Motor neuron (in vitro differentiated cells): Measurements from ENCODE around the gene CYTL1. TPM values are rescaled to one million over a fixed set of nuclear protein-coding genes. Genes with fewer than 3 reads are reported as not detected.

Source experiments
- ATAC-seq, 8 experiments: fragments of 200-7000 bp; cut with Tn5 transposase; replicated peaks in 6 of 8; 2 replicates each; pipeline ENCODE4 v1.8.0; 2021; ENCODE audit warnings: mild to moderate bottlenecking in 8 of 8, moderate library complexity in 8 of 8
- H3K27ac ChIP-seq, 2 donors: fragments of 250-450 bp; sonication (Bioruptor Pico); 2 replicates each; pipeline ENCODE4 v1.9.0; 2021; ENCODE audit warnings: antibody characterized with exemption in 2 of 2, mild to moderate bottlenecking in 2 of 2, moderate library complexity in 1 of 2
- H3K4me1 ChIP-seq, 2 donors: fragments of 250-450 bp; sonication (Bioruptor Pico); replicated peaks in 1 of 2; 2 replicates each; pipeline ENCODE4 v1.6.1; 2021; ENCODE audit warnings: antibody characterized with exemption in 2 of 2, mild to moderate bottlenecking in 2 of 2, moderate library complexity in 1 of 2
- H3K4me3 ChIP-seq, 5 donors: fragments of 250-450 bp; sonication (Bioruptor Pico); 2 replicates each; pipeline ENCODE4 v1.9.0; 2021; ENCODE audit warnings: antibody characterized with exemption in 5 of 5, mild to moderate bottlenecking in 5 of 5, moderate library complexity in 4 of 5
- WGBS, 10 experiments: fragments of 450-650 bp; shearing (Covaris generic); methylation state at CpG; one replicate each; pipeline ENCODE4 v1.0.0; 2022; 5-methylcytosine and 5-hydroxymethylcytosine counted together
- in situ Hi-C, 9 experiments: fragments of 400-800 bp; cut with MboI; loops; one replicate each; pipeline ENCODE4 v1.15.0; 2021; ENCODE audit warnings: low sequenced_read_pairs in 9 of 9, low pct_unique_long_range_greater_than_20kb in 2 of 9; ENCODE audit not compliant: unreplicated experiment in 9 of 9
- total RNA-seq, 8 experiments: library from RNA; unstranded; fragments of 300-600 nt; gene quantifications; 2 replicates each; pipeline versions ENCODE4 v1.2.3 to v1.2.4, GENCODE V29; 2022

The CYTL1 gene
- total RNA-seq, 8 experiments from 2014 or later = 0.22 to 45.2 (median 5.6) TPM; not detected in 2

DNA sequence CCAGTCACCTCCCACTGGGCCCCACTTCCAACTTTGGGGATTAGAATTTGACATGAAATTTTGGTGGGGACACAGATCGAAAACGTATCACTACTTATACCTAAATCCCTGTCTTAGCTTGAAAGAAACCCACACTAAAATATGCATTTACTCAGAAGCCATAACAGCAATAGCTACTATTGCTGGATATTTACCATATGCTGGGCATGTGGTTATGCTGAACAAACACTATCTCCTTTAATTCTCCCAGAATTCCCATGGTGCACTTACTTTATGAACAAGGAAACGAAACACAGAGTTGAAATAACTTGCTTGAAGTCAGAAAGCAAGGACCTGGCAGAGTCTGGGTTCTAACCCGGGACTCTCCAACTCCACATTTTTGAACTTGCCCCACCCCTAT is 39.3 kb downstream of the CYTL1 start:
- H3K4me1 ChIP-seq = no peaks in the 10 kb centered on the region
- H3K4me3 ChIP-seq = no peak overlapping the region
- no peak for ATAC-seq
- in situ Hi-C loops = no loop called here
- WGBS, 10 experiments = 47 to 100% (median 78%) methylated on average over 1 to 4 of the region's 4 CpGs
- H3K27ac ChIP-seq = no peak overlapping the region

DNA sequence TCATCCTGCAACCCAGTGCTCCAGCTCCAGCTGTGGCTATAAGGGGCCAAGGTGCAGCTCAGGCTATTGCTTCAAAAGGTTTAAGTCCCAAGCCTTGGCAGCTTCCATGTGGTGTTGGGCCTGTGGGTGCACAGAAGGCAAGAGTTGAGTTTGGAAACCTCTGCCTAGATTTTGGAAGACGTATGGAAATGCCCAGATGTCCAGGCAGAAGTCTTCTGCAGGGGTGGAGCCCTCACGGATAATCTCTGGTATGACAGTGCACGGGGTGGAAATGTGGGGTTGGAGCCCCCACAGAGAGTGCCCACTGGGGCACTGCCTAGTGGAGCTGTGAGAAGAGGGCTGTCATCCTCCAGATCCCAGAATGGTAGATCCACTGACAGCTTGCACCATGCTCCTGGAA is 44.5 kb downstream of the CYTL1 start:
- WGBS, 10 experiments = 20 to 100% (median 100%) methylated on average over 1 to 2 of the region's 3 CpGs; no CpG with 5 or more reads in 7 of the 10 experiments
- in situ Hi-C loops = no loop called here
- H3K4me1 ChIP-seq = no peaks in the 10 kb centered on the region
- no peak overlapping the region for H3K27ac ChIP-seq
- no peak for ATAC-seq
- no peak overlapping the region for H3K4me3 ChIP-seq

DNA sequence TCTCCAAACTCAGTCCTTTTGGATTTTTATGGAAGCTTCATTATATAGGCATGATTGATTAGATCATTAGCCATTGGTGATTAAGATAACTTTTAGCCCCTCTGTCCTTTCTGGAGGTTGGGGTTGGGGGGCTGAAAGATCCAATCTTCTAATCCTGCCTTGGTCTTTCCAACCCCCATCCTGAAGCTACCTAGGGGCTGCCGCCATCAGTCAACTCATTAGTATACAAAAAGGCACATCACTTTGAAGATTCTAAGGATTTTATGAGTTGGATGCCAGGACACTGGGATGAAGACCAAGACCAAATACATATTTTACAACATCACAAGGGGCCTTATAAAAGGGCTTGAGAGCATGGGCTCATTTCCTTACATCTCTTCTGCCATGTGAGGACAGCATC is 47.5 kb downstream of the CYTL1 start:
- in situ Hi-C loops = no loop called here
- ATAC-seq = no peak
- WGBS, 10 experiments = 88 to 100% (median 100%) methylated on average over 1 of the region's 1 CpG; no CpG with 5 or more reads in 5 of the 10 experiments
- Histone ChIP-seq H3K4me3 (no peak overlapping the region), H3K27ac (no peak overlapping the region), H3K4me1 (no peaks in the 10 kb centered on the region)

DNA sequence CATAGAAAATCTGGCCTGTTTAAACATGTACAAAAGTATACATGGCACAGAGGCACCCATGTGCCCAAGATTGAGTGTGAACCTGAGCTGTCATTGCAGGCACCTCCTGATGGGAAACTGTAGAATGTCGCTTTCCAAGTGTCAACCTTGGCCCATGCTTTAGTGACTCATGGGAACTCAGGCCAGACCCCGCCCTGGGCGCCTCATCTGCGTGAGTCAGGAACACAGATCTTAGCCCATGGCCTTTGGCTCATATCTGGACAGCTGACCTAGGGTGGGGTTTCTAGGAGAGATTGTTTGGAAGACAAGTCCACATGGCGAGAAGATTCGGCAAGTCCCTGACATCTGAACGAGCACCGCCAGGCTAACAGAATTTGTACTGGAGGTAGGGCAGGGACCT is 50.0 kb downstream of the CYTL1 start:
- H3K27ac ChIP-seq = no peak overlapping the region
- in situ Hi-C loops = no loop called here
- no peak overlapping the region for H3K4me3 ChIP-seq
- 0 to 100% (median 77%) methylated on average over 3 to 7 of the region's 8 CpGs; no CpG with 5 or more reads in 3 of the 10 experiments for WGBS, 10 experiments
- peak in 3 of 8 experiments; percentile 72 to 95 (median 95) for ATAC-seq
- H3K4me1 ChIP-seq = no peaks in the 10 kb centered on the region

DNA sequence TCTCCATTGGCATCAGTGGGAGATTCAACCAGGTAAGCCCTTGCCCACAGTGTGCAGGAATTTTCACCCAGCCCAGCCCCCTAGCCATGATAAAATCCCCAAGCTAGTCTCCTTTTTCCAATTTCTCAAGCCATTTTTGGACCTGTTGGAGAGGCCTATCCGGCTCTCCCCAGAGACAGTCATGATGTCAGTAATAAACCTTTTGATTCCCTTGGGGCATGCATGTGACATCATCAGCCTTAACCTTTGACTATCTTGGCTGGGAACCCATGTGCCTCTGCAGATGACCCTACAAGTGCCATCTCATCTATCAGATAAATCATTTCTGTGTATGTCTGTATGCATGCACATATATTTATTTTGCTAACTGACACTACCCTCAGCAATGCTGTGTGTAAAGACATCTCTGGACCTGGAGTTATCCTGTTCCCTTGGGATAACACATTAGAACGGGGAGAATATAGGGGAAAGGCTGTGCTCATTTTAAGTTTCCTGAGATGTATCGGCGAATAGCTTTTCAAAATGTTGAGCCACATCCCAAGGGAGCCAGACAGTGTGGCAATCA is 51.0 kb downstream of the CYTL1 start:
- peak in 6 of 8 experiments; percentile 12 to 67 (median 35) for ATAC-seq
- in situ Hi-C loops = no loop called here
- Histone ChIP-seq H3K27ac (no peak overlapping the region), H3K4me1 (no peaks in the 10 kb centered on the region), H3K4me3 (no peak overlapping the region)
- WGBS, 10 experiments = 0 to 93% (median 60%) methylated on average over 1 to 4 of the region's 4 CpGs; no CpG with 5 or more reads in 1 of the 10 experiments

Other genes with a start within 250 kb of the CYTL1 start
- 10 to 100 TPM in 3 of 8 experiments, 1 to 10 TPM in 5; 1.1 to 52.3 (median 5.0) TPM for gene MSX1, start 159.8 kb downstream of the CYTL1 start, total RNA-seq
- 10 to 100 TPM in 2 of 8 experiments, 1 to 10 TPM in 6; 1.8 to 25.1 (median 4.7) TPM for gene STK32B, start 32.0 kb upstream of the CYTL1 start, total RNA-seq